Measurements from ENCODE around the gene MYO15B.

DNA sequence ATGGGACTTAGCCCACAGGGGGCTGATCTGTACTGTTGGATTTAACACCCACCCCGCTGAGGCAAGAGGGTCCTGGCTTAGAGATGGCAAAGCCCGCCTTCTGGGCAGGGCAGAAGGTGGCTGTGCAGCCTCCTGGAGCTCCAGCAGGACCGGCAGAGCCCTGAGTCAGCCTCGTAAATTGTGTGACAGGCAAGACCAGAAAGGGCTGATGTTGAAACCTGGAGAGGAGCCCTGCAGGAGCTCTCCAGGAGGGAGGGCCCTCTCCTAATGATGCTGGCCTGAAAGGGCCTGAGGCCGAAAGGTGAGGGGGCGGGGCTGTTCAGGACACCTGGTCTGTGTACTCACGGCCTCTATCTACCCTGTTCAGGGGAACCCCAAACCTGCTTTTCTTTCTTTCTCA is 22.5 kb upstream of the MYO15B start:
- TF ChIP-seq, protein P1, sequence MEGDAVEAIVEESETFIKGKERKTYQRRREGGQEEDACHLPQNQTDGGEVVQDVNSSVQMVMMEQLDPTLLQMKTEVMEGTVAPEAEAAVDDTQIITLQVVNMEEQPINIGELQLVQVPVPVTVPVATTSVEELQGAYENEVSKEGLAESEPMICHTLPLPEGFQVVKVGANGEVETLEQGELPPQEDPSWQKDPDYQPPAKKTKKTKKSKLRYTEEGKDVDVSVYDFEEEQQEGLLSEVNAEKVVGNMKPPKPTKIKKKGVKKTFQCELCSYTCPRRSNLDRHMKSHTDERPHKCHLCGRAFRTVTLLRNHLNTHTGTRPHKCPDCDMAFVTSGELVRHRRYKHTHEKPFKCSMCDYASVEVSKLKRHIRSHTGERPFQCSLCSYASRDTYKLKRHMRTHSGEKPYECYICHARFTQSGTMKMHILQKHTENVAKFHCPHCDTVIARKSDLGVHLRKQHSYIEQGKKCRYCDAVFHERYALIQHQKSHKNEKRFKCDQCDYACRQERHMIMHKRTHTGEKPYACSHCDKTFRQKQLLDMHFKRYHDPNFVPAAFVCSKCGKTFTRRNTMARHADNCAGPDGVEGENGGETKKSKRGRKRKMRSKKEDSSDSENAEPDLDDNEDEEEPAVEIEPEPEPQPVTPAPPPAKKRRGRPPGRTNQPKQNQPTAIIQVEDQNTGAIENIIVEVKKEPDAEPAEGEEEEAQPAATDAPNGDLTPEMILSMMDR (IDR thresholded peaks at IDR 0.05 in 4 of 5, conservative IDR thresholded peaks at IDR 0.05 in 1 of 5): no peak
- no peak for TF ChIP-seq POLR2A (IDR thresholded peaks at IDR 0.05)
